ENCODE measurements around the gene APCDD1L.
A peak's percentile ranks its signal among the peaks of the same experiment; 100 is the strongest.

The APCDD1L gene

DNA sequence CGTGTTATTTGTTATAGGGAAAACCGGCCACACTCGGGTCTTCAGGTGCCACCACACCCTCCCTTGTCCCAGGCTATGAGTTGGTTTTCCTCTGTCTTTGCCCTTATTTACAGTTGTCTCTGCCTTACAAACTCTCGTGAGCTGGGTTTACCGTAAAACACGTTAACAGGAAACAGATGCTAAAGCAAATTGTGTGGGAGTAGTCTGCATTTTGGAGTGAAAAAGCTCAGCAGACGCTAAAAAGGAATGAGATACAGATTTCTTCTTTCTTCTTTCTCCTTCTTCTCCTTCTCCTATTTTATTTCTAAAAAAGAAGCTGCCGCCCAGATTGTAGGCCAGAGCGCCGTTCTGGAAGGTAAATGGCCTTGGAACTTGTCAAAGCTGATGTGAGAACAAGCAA is 51.9 kb downstream of the APCDD1L start:
- no peak for DNase-seq

DNA sequence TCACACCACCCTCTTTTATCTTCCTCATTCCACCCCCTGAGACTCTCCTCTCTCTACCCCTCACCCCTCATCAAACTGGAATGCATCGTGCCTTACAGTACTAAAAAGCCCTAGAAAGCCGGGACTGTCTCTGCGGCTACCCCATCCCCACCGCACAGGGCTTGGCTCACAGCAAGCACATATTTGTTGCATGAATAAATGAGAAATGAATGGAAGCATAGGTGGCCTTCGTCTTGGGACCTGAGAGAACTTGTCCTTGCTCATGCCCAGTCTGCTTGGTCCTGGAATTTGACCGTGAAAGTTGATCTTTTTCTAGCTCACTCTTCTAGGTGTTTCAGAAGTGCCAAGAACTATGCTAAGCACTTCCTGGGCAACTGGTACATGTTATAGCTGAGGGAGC is 53.3 kb downstream of the APCDD1L start:
- DNase-seq: no peak

DNA sequence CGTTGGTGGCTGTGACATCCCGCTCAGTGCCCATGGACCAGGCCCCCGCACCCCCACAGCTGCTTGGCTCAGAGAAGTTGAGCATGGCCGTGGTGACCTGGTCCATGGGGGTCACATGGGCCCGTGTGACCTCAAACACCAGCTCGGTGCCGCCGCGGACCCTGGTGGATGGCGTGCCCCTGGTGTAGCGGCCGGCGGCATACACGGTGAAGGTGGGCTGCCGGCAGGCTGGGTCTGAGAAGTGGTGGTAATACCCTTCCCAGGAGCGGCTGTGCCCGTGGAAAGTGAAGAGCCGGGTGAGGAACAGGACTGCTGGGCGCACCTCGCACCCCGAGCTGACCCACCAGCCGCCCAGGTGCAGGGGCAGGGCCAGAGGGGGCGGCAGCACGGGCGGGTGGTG is 54.1 kb downstream of the APCDD1L start:
- no peak for DNase-seq

DNA sequence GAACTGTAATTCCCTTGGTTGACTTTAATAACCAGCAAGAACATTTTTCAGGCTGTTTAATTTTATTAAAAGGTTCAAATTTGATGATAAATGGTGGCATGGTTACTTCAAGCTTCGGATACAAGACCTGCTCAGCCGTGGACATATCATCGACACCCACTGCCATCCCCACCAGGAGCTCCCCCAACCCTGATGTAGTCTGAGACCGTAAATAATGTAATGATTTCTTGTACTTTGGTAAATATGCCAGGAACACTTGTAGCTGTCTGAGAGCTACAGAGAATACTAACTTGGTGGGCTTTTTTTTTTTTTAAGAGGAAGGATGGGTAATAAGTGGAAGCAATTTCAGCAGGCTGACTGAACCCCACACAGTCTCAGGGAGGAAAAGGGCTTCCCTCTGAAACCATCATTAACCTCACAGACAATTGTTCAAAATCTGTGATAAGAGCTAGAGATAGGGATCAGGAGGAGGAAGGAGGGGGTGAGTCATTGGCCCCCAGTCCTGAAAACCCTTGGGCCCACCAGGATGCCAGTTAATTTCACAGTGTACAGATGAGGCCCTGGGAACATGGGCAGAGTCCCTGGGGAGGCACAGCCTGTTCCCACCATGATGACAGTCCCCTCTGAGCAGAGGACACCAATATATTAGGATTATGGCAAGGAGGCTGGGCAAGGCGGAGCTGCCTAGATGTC is 56.0 kb downstream of the APCDD1L start:
- DNase-seq: no peak

DNA sequence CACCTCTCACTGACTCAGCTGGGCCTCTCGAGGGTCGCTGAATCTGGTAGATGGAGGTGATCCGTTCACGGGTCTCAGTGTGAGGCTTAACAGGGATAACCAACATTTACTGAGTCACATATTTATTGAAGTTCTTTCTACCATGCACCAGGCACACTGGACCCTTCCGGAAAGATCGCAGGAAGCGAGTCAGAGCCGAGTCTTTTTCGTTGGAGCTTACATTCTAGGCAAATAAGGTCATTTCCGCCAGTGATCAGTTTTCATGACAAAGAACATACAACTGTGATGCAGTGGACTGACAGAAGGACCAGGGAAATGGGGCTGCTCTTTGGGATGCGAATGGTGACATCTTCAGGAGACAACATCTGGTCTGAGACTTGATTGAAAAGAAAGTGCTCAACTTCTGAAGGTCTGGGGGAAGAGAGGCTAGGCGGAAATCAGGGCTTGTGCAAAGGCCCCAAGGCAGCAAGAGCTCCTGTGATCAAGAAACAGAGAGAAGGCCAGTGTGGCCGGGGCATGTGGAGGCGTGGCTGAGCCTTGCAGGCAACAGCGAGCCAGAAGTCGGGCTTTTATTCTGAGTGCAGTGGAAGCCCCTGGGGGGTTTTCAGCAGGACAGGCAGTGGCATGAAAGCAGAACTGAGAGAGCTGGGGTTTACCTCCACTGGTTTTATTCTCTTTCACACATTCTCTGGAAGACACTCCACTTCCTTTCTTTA is 56.7 kb downstream of the APCDD1L start:
- no peak for DNase-seq

DNA sequence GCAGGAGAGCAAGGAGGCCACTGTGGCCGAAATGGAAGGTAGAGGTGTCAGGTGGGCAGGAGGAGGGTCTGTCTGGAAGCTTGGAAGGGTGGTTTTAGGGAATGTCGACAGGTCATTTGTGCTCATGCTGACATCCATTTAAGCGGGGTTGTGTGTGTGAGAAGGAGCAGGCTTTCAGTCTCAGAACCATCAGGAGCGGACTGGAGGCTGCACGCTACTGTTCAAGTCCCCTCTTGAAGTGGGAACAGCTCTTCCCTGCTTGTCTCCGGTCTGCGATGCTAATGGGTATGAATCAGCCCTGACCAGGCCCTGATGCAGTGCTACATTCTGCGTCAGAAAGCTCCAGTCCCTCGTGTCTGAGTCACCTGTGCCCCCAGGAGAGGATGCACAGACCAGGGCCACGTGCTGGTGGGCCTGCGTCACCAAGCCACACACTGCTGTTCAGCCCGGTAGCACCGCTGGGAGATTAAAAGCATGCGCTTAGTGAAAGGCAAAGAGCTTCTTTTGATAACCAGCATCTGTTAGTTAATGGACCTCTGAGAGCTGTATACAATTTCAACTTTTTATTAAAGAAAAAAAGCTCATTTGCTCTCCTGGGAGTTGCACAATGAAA is 58.0 kb downstream of the APCDD1L start:
- DNase-seq: no peak

DNA sequence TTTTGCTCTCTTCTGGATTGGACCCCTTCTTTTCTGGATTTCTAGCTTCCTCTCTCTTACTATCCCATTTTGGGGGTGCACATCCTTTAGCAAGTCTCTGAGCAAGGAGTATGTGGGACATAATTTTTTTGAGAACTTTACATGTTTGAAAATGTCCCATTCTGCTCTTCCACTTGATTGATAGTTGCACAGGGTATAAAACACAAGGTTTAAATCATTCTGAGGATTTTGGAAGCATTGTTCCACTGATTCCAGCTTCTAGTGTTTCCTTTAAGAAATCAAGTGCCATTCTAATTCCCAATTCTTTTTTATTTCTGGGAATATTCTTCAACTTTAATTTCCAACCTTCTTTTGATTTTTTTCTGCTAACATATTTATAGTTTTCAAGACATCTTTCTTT is 60.7 kb downstream of the APCDD1L start:
- no peak for DNase-seq

DNA sequence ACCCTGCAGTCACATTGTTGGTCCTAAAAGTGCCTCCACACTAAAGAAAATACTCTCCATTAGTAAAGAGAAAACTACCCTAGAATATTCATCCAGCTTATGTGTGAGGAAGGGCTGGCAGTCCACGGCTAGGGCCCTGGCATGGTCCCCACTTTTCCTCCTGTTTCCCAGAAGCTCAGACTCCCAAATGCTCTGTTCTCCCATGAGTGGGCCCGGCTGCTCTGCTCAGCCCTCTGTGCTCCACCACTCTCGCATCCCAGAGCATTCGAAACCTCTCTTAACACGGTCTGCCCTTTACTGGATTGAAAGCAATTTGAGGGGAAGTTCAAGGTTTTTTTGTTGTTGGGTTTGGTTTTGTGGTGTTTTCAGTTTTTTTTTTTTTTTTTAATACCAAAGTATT is 61.8 kb downstream of the APCDD1L start:
- DNase-seq: no peak

DNA sequence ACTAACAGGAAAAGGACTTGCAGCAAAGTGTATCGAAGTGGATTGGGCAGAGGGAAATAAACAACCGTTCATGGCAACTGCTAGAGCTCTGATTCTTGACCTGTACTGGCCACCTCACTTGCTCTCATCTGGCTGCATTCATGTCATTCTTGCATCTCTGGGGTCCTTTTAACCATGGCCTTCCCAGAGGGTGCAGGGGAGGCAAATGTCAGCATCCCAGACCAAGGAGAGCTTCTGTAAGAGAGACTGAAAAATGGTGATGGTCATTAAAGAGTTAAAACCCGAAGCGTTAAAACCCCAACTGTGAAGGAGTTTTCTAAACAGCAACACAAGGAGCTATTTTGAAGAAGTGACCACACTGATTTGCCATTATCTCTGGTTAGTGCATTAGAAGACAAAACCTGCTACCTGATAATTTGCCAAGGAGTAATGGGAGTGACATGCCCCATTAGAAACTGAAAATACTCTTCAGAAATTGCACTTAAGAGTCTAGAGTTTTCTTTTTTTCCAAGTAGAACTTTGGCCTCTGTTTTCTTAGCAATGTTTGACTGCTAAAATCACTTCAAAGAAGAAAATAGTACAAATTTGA is 62.4 kb downstream of the APCDD1L start:
- no peak for DNase-seq

DNA sequence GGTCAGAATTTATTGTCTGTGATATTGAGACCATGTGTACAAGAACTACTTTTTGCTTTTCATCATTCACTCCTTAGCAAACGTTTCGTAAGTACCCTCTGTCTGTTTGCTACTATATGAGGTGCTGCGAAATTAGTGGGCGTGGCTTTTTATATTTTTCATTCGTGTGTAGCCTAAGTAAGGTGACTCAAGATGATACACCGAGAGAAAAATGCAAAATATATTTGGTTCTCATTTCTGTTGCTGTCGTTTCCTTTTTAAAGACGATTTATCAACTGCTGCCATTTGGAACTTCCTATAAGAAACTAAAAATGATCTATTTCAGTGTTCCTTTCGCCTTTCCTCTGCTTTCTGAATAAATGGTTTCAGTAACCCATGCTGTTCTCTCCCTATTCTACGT is 64.9 kb downstream of the APCDD1L start:
- DNase-seq: no peak

DNA sequence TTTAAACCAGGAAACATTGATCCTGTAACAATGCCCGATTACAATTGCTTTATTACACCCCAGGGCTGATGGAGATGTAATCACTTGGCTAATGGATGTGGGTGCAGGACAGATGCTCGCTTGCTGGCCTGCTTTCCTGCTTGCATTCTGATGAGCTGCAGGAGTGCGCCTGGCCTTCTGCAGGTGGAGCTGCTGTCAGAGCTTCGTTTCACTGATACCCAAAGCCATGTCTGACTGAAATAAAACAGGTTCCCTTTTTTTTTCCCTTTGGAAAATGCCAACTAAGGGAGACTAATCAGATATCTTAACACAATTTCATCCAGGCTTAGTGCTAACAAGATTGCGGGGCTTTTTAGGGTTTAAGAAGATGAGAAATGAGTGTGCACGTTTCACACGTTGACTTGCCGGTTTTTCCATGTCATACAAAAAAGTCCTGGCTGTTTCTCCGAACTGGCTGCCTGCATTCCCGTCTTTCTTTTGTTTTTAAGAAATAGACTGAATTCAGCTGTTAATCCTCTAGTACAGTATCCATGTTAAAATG is 65.4 kb downstream of the APCDD1L start:
- no peak for DNase-seq

DNA sequence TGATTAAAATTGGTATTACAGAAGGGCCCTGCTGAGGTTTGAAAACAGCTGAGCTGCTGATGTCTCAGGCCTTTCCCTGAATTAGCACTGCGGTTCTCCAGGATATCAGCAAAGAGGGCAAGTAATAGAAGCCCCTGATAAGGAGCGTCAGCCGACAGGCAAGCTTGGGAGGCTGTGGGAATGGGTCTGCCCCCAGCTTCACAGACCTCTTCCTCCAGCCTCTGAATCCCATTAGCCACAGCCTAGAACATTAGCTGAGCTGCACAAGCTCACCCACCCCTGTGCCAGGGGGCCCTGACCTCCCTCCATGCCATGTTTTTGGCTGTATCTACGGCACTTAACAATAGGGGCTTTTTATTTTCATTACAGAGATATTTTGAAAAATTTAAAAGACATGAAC is 66.2 kb downstream of the APCDD1L start:
- DNase-seq: no peak

DNA sequence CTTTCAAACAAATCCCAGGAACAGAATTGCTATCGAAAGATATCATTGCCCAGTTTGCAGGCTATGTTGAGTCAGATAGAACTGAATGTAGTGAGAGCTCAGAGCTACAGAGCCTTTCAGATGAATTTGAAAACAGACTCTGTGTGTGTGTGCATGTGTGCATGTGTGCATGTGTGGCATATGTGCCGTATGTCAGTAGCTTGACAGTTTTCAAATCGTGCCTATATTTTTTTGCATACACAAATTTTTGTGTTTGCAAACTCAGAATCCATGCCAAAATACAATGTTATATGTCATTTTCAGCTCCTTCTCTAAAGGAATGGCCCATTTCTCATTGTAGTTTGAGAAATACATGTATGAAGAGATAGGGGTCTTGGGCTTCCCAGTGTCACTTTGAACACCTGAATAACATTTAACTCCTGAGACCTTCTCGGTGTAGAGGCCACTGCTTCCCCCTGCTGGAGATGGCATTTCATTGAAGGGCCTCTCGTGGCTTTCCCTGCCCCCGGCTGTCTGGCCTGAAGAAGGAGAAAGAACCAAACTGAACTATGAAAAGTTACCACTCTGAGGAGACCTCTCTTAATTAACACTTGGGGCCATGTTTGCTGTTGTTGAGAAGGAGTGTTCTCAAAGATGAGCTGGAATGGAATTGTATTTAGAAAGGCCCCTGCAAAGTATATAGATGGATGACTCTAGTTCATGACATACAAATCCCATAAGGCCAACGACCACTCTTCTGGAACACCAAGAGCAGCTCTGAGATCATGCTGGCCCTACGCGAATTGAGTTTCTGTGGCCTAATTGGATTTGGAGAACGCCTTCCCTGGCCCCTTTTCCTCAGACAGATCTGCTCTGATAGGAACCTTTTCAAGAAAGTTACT is 67.4 kb downstream of the APCDD1L start:
- peak; percentile 22 to 37 for DNase-seq

DNA sequence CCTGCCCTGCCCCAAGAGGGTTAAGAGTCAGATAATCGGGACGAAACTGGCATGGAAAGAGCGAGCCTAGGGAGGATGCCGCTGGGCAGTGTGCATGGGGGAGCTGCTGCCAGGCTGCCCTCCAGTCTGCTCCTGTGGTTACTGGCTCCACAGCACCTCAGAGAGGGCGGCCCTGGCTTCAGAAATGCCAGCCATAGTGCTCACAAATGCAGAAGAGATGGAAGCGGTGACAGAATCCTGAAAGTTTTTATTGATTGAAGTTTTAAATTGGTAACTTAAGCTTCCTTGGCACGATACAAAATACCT is 68.3 kb downstream of the APCDD1L start:
- no peak for DNase-seq

DNA sequence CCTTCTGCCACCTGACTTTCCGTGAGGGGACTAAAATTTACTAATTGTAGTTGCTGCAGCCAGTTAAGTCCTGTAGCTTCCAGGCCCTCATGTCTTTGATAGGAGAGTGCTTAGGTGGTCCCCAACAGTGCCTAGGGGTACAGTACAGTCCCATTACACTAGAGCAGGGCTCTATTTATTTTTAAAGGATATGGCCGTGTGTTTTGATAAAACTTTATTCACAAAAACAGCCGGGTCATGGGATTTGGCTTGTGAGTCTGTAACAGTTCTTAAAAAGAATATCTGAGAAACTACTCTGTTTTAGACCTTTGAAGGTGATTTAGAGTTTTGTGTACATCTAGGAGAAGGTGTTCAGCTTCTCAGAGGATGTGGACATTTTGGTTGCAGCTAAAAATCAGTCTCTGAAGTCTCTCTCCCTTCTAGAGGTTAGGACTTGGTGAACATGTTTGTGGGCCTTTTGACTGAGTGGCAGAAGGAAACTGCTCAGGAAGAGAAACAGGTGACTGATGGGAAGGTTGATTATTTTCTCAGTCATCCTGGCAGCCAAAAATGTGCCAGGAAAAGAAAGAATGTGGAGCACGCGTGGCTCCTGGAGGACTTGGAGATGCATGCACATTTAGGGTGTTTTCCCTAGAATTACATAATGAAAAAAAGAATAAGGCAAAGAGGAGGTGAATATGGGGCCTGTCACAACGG is 68.8 kb downstream of the APCDD1L start:
- DNase-seq: no peak

DNA sequence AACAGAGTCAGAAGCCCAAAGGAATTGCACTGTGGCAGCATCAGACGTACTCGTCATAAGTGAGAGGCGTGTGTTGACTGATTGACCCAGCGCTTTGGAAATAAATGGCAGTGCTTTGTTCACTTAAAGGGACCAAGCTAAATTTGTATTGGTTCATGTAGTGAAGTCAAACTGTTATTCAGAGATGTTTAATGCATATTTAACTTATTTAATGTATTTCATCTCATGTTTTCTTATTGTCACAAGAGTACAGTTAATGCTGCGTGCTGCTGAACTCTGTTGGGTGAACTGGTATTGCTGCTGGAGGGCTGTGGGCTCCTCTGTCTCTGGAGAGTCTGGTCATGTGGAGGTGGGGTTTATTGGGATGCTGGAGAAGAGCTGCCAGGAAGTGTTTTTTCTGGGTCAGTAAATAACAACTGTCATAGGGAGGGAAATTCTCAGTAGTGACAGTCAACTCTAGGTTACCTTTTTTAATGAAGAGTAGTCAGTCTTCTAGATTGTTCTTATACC is 70.4 kb downstream of the APCDD1L start:
- DNase-seq: no peak

DNA sequence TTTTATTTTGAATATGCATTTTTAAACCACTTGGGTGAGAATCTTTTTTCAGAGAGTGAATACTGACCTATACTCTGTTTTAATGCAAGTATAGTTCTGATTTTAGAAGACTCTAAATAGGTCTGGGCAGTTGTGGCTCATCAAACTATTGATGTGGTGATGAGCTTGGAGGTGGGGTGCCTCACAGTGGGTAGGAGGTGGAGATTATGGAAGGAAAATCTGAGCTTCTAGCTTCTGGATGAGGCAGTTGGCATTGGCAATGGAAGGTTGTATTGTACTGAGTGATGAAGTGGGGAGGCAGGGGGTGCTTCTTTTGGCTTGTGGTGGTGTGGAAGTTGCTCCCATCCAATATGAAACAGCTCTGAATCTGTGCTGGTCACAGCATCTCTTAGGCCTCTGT is 73.5 kb downstream of the APCDD1L start:
- no peak for DNase-seq

DNA sequence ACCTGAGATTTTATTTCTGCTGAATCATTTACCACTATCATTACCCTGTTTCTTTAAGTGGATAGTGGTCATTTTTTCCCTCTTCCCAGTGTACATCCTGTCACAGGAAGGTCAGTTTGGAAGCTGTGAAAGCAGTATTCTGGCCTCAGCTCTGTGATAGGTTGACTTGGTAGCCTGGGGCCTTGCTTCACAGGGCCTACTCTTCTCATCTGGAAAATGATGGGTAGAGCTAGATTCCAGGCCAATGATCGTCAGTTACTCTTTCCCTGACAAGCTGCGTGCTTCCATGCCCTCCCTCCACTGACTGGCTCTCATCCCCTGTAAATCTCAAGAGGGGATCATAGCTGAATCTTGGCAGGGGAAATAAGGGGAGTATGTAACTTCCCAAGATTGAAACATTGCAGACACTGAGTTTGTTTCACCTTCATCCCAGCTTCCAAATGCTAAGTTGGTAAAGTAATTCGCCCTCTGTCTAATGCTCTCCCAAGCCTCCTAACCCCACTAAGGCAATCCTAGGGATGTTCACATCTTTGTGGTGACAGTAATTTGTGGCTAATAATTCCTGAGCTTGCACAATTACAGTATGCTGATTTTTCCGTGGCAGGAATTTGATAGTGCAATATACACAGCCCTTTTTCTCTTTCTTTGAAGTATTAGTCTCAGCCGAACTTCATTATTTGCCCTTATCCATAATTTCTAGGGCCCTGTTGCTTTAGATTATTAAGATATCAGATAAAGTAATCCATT is 75.0 kb downstream of the APCDD1L start:
- DNase-seq: no peak

DNA sequence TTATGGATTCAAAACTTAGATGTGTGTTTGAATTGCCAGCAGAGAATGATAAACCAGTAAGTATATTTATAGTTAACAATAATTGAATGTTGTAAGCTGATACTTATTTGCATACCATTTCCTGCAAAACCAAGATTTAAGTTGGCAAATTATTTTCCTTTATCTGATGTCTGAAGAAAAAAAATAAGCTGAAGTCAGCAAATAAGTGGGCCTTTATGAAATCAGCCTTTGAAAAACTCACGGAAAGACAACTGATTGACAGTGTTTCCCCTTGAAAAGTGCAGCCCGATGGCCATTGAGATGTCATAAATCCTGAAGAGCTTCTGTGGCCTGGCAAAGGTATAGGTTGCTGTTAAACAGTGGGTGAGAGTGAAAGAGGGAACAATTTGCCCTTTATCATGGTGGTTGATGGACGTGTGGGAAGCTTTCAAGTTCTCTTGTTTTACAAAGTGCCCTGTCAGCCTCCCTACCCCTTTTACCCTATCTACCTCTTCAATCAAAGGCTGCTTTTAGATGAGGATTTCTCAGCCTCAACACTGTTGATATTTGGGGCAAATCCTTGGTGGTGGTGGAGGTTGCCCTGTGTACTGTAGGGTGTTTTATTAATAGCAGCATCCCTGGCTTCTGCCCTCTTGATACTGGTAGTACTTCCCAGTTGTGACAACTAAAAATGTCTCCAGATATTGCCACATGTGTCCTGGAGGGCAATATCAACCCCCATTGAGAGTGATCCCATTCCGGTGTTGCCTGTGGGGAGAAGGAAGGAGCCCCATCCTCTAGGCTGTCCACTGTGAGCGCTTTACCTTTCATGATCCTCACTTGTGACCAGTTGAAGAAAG is 76.0 kb downstream of the APCDD1L start:
- no peak for DNase-seq

Measured in AML-193 (cell line).